ENCODE results near the gene DISP2. TPM values are rescaled to one million over a fixed set of nuclear protein-coding genes. Genes with fewer than 3 reads are reported as not detected.

The DISP2 gene
- 0.65 TPM for polyA plus RNA-seq (2013, experiment 1 of 4)
- 0.78 TPM for polyA plus RNA-seq (2013, experiment 2 of 4)
- polyA plus RNA-seq (2013, experiment 3 of 4): 0.85 TPM
- polyA plus RNA-seq (2013, experiment 4 of 4): 0.20 TPM

DNA sequence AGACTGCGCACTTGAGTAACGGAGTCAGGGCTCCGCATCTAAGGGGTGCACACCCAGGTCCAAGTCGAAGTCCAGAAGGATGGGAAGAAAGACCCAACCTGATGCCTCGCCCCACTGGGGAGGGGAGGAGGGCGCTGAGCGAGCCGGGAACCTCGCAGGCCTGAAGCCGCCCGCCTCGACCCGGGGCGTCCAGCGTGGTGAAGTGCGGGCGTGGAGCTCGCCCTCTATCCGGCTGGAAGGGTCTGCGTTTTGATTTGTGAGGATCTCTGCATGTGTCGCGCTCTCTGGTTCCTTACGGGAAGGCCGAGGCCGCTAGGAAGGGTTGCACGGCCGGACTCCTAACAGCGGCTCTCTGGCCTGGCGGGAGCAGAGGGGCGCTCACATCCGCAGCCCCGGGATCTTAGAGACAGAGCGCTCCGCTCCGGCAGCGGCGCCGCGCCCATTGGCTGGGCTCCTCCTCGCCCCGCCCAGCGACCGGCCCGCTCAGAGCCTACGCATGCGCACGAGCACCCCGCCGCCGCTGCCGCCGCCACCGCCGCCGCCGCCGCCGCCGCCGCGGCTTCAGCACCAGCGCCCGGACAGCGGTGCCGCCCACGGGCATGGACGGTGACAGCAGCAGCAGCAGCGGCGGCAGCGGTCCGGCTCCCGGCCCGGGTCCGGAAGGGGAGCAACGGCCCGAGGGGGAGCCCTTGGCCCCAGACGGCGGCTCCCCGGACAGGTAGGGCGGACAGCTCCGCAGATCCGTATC, at the start of gene DISP2:
DISP2 (plus strand) TSS at position 497 of the 748 bp plus-strand sequence; CDS start at position 600, 103 bp downstream.
- Histone ChIP-seq H3K4me3 (ENCODE audit: insufficient read depth, low read depth, low read length) (peak within 1 kb of the TSS; percentile 45), H3K27me3 (ENCODE audit: control insufficient read depth, insufficient read depth, low read length, poor library complexity, severe bottlenecking) (peaks cover 39% of the 10 kb centered on the region), H3K27ac (ENCODE audit: insufficient read depth, low read depth, low read length, poor library complexity, severe bottlenecking) (no peak within 1 kb of the TSS), H3K36me3 (ENCODE audit: control insufficient read depth, insufficient read depth, low read length) (no peaks in the 10 kb centered on the region), H3K9me3 (ENCODE audit: control insufficient read depth, low read length) (no peaks in the 10 kb centered on the region), H3K4me1 (ENCODE audit: control insufficient read depth, insufficient read depth, low read length) (peaks cover 25% of the 10 kb centered on the region)
- WGBS, 2 experiments: 3 to 4% methylated on average over 82 of the region's 82 CpGs

DNA sequence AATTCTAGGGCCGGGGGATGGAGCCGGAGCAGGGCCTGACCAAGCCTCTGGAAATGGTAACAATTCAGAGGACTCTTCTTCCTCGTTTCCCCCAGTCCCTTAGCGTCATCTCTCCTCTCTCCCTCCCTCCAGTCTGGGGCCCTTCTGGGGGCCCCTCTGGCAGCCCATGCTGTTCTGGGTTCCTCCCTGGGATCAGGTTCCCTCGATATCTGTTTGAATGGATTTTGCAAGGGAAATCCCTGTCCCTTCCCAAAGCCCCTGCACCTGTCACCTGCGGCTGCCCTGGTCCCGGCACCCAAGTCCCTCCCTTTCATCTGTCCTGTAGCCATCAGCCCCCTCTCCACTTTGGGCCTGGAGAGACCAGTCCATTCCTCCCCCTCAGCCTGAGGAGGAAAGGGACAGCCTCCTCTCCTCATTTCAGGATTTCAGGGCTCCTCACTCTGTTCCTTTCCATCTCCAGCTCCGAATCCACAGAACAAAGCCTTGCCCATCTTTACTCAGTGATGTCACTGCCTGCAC, 48.6 kb upstream of the DISP2 start:
- WGBS, 2 experiments: 75 to 79% methylated on average over 8 of the region's 8 CpGs
- Histone ChIP-seq H3K9me3 (ENCODE audit: control insufficient read depth, low read length) (no peaks in the 10 kb centered on the region), H3K36me3 (ENCODE audit: control insufficient read depth, insufficient read depth, low read length) (no peaks in the 10 kb centered on the region), H3K27me3 (ENCODE audit: control insufficient read depth, insufficient read depth, low read length, poor library complexity, severe bottlenecking) (peaks cover 8% of the 10 kb centered on the region), H3K27ac (ENCODE audit: insufficient read depth, low read depth, low read length, poor library complexity, severe bottlenecking) (no peak overlapping the region), H3K4me3 (ENCODE audit: insufficient read depth, low read depth, low read length) (no peak overlapping the region), H3K4me1 (ENCODE audit: control insufficient read depth, insufficient read depth, low read length) (peaks cover 15% of the 10 kb centered on the region)

- Histone ChIP-seq H3K27ac (ENCODE audit: insufficient read depth, low read depth, low read length, poor library complexity, severe bottlenecking) (no peak overlapping the region), H3K4me3 (ENCODE audit: insufficient read depth, low read depth, low read length) (no peak overlapping the region), H3K27me3 (ENCODE audit: control insufficient read depth, insufficient read depth, low read length, poor library complexity, severe bottlenecking) (peaks cover 8% of the 10 kb centered on the region), H3K36me3 (ENCODE audit: control insufficient read depth, insufficient read depth, low read length) (no peaks in the 10 kb centered on the region), H3K9me3 (ENCODE audit: control insufficient read depth, low read length) (no peaks in the 10 kb centered on the region), H3K4me1 (ENCODE audit: control insufficient read depth, insufficient read depth, low read length) (peaks cover 15% of the 10 kb centered on the region)
- WGBS, 2 experiments: 21 to 26% methylated on average over 4 of the region's 4 CpGs
These were observed 47.7 kb upstream of the DISP2 start for GRCh38 chr15:40310001-40310959.

- no peaks in the 10 kb centered on the region for H3K9me3 ChIP-seq (ENCODE audit: control insufficient read depth, low read length)
- H3K27ac ChIP-seq (ENCODE audit: insufficient read depth, low read depth, low read length, poor library complexity, severe bottlenecking): no peak overlapping the region
- H3K27me3 ChIP-seq (ENCODE audit: control insufficient read depth, insufficient read depth, low read length, poor library complexity, severe bottlenecking): peaks cover 8% of the 10 kb centered on the region
- WGBS, 2 experiments: 70 to 71% methylated on average over 3 of the region's 3 CpGs
- H3K36me3 ChIP-seq (ENCODE audit: control insufficient read depth, insufficient read depth, low read length): no peaks in the 10 kb centered on the region
- no peak overlapping the region for H3K4me3 ChIP-seq (ENCODE audit: insufficient read depth, low read depth, low read length)
- peaks cover 15% of the 10 kb centered on the region for H3K4me1 ChIP-seq (ENCODE audit: control insufficient read depth, insufficient read depth, low read length)
These were observed 47.0 kb upstream of the DISP2 start for GRCh38 chr15:40310993-40311392.

GRCh38 chr15:40312370-40313158, 45.5 kb upstream of the DISP2 start:
- no peak overlapping the region for H3K27ac ChIP-seq (ENCODE audit: insufficient read depth, low read depth, low read length, poor library complexity, severe bottlenecking)
- 90 to 94% methylated on average over 10 of the region's 10 CpGs for WGBS, 2 experiments
- no peaks in the 10 kb centered on the region for H3K9me3 ChIP-seq (ENCODE audit: control insufficient read depth, low read length)
- no peak overlapping the region for H3K4me3 ChIP-seq (ENCODE audit: insufficient read depth, low read depth, low read length)
- no peaks in the 10 kb centered on the region for H3K36me3 ChIP-seq (ENCODE audit: control insufficient read depth, insufficient read depth, low read length)
- peaks cover 10% of the 10 kb centered on the region for H3K4me1 ChIP-seq (ENCODE audit: control insufficient read depth, insufficient read depth, low read length)
- peaks cover 8% of the 10 kb centered on the region for H3K27me3 ChIP-seq (ENCODE audit: control insufficient read depth, insufficient read depth, low read length, poor library complexity, severe bottlenecking)

GRCh38 chr15:40313531-40314398, 44.3 kb upstream of the DISP2 start:
- WGBS, 2 experiments: 88 to 90% methylated on average over 10 of the region's 10 CpGs
- H3K27ac ChIP-seq (ENCODE audit: insufficient read depth, low read depth, low read length, poor library complexity, severe bottlenecking): no peak overlapping the region
- H3K4me3 ChIP-seq (ENCODE audit: insufficient read depth, low read depth, low read length): no peak overlapping the region
- peaks cover 8% of the 10 kb centered on the region for H3K4me1 ChIP-seq (ENCODE audit: control insufficient read depth, insufficient read depth, low read length)
- no peaks in the 10 kb centered on the region for H3K9me3 ChIP-seq (ENCODE audit: control insufficient read depth, low read length)
- H3K27me3 ChIP-seq (ENCODE audit: control insufficient read depth, insufficient read depth, low read length, poor library complexity, severe bottlenecking): peaks cover 8% of the 10 kb centered on the region
- no peaks in the 10 kb centered on the region for H3K36me3 ChIP-seq (ENCODE audit: control insufficient read depth, insufficient read depth, low read length)

DNA sequence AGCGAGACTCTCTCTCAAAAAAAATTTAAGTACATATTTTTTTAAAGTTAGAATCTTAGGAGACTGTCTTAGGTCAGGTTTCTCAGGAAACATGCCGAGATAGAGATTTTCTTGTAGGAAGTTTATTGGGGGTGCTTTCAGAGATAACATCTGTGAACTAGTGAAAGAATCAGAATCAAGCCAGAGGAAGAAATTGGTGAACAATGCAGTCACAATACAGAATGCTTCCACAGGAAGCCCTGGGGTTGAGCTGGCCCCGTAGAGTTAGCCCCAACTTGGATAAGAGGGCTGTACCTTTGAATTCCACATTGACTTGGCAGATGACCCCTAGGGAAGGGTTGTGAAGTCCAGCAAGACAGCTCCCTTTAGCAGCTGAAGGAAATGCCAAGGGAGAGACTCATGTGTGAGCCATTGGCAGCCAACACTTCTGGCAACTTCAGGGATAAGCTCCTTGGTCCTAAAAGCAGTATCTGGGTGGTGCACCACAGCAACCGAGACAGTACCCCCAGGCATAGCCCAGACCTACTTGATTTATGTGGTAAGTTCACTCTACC, 43.2 kb upstream of the DISP2 start:
- no peak overlapping the region for H3K4me3 ChIP-seq (ENCODE audit: insufficient read depth, low read depth, low read length)
- H3K27me3 ChIP-seq (ENCODE audit: control insufficient read depth, insufficient read depth, low read length, poor library complexity, severe bottlenecking): peaks cover 8% of the 10 kb centered on the region
- H3K9me3 ChIP-seq (ENCODE audit: control insufficient read depth, low read length): no peaks in the 10 kb centered on the region
- no peak overlapping the region for H3K27ac ChIP-seq (ENCODE audit: insufficient read depth, low read depth, low read length, poor library complexity, severe bottlenecking)
- no peaks in the 10 kb centered on the region for H3K4me1 ChIP-seq (ENCODE audit: control insufficient read depth, insufficient read depth, low read length)
- WGBS, 2 experiments: 88 to 89% methylated on average over 4 of the region's 4 CpGs
- no peaks in the 10 kb centered on the region for H3K36me3 ChIP-seq (ENCODE audit: control insufficient read depth, insufficient read depth, low read length)

- Histone ChIP-seq H3K4me1 (ENCODE audit: control insufficient read depth, insufficient read depth, low read length) (no peaks in the 10 kb centered on the region), H3K9me3 (ENCODE audit: control insufficient read depth, low read length) (no peaks in the 10 kb centered on the region), H3K36me3 (ENCODE audit: control insufficient read depth, insufficient read depth, low read length) (no peaks in the 10 kb centered on the region), H3K27me3 (ENCODE audit: control insufficient read depth, insufficient read depth, low read length, poor library complexity, severe bottlenecking) (peaks cover 4% of the 10 kb centered on the region), H3K4me3 (ENCODE audit: insufficient read depth, low read depth, low read length) (no peak overlapping the region), H3K27ac (ENCODE audit: insufficient read depth, low read depth, low read length, poor library complexity, severe bottlenecking) (no peak overlapping the region)
- WGBS, 2 experiments: 90 to 97% methylated on average over 3 of the region's 3 CpGs
These were observed 41.1 kb upstream of the DISP2 start for GRCh38 chr15:40316931-40317330.

DNA sequence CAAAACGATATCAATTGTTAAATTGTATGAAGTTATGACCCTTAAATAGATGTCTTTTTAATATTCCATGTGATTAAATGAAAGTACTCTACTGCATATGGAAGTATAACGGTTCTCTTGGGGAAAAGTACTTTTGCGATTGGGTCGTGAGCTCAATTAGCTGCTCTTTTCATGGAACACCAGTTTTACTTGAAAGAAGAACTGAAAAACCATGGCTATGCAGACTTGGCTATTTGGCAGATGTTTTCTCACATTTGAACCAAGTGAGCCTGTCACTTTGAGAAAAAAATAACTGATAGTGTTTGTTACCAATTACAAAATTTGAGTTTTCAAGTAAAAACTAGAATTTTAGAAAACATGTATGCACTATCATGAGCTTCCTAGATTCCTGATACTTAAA, 40.4 kb upstream of the DISP2 start:
- H3K36me3 ChIP-seq (ENCODE audit: control insufficient read depth, insufficient read depth, low read length): no peaks in the 10 kb centered on the region
- WGBS, 2 experiments: 95 to 99% methylated on average over 3 to 4 of the region's 4 CpGs
- no peak overlapping the region for H3K27ac ChIP-seq (ENCODE audit: insufficient read depth, low read depth, low read length, poor library complexity, severe bottlenecking)
- peaks cover 10% of the 10 kb centered on the region for H3K27me3 ChIP-seq (ENCODE audit: control insufficient read depth, insufficient read depth, low read length, poor library complexity, severe bottlenecking)
- no peak overlapping the region for H3K4me3 ChIP-seq (ENCODE audit: insufficient read depth, low read depth, low read length)
- H3K9me3 ChIP-seq (ENCODE audit: control insufficient read depth, low read length): no peaks in the 10 kb centered on the region
- H3K4me1 ChIP-seq (ENCODE audit: control insufficient read depth, insufficient read depth, low read length): peaks cover 2% of the 10 kb centered on the region

Measured in ectodermal cell (in vitro differentiated cells).